ENCODE results near the gene SPATA16.
A peak's percentile ranks its signal among the peaks of the same experiment; 100 is the strongest.
"Not testable (repeated sequence)": the region's sequence is repeated elsewhere in the genome, so short reads cannot be mapped to it uniquely, and the experiment has no call there.

Gene SPATA16

GRCh38 chr3:173021547-173022185, 119.4 kb downstream of the SPATA16 start:
- Histone ChIP-seq H3K9me3 (ENCODE audit: insufficient read depth, low read depth, low read length) (no peaks in the 10 kb centered on the region), H3K9ac (ENCODE audit: low read depth, low read length) (no peak overlapping the region), H3K27ac (ENCODE audit: low read length) (no peak overlapping the region), H3K4me1 (ENCODE audit: insufficient read depth, low read length) (peaks cover 15% of the 10 kb centered on the region; the same call in 1 of the 2 replicates), H3K27me3 (ENCODE audit: insufficient read depth, low read length) (no peaks in the 10 kb centered on the region), H3K4me3 (ENCODE audit: low read length) (no peak overlapping the region), H3K36me3 (ENCODE audit: insufficient read depth, low read depth, low read length) (no peaks in the 10 kb centered on the region)

- H3K4me3 ChIP-seq (ENCODE audit: low read length); H3K36me3 ChIP-seq (ENCODE audit: insufficient read depth, low read depth, low read length); H3K9ac ChIP-seq (ENCODE audit: low read depth, low read length); H3K27me3 ChIP-seq (ENCODE audit: insufficient read depth, low read length); H3K27ac ChIP-seq (ENCODE audit: low read length); H3K9me3 ChIP-seq (ENCODE audit: insufficient read depth, low read depth, low read length): not testable (repeated sequence)
- peaks cover 12% of the 10 kb centered on the region; the same call in 1 of the 2 replicates for H3K4me1 ChIP-seq (ENCODE audit: insufficient read depth, low read length)
These were observed 120.9 kb downstream of the SPATA16 start for GRCh38 chr3:173020128-173020527.

GRCh38 chr3:173019378-173019777, 121.7 kb downstream of the SPATA16 start:
- Histone ChIP-seq H3K4me1 (ENCODE audit: insufficient read depth, low read length) (peaks cover 12% of the 10 kb centered on the region; the same call in 1 of the 2 replicates), H3K27me3 (ENCODE audit: insufficient read depth, low read length) (no peaks in the 10 kb centered on the region), H3K4me3 (ENCODE audit: low read length) (peak overlapping the region; percentile 14; the same call in 1 of the 2 replicates), H3K27ac (ENCODE audit: low read length) (no peak overlapping the region), H3K36me3 (ENCODE audit: insufficient read depth, low read depth, low read length) (no peaks in the 10 kb centered on the region), H3K9ac (ENCODE audit: low read depth, low read length) (no peak overlapping the region), H3K9me3 (ENCODE audit: insufficient read depth, low read depth, low read length) (no peaks in the 10 kb centered on the region)

GRCh38 chr3:173018758-173019157, 122.3 kb downstream of the SPATA16 start:
- Histone ChIP-seq H3K9ac (ENCODE audit: low read depth, low read length) (no peak overlapping the region), H3K4me3 (ENCODE audit: low read length) (no peak overlapping the region), H3K27ac (ENCODE audit: low read length) (no peak overlapping the region), H3K36me3 (ENCODE audit: insufficient read depth, low read depth, low read length) (no peaks in the 10 kb centered on the region), H3K9me3 (ENCODE audit: insufficient read depth, low read depth, low read length) (no peaks in the 10 kb centered on the region), H3K4me1 (ENCODE audit: insufficient read depth, low read length) (peaks cover 12% of the 10 kb centered on the region; the same call in 1 of the 2 replicates), H3K27me3 (ENCODE audit: insufficient read depth, low read length) (no peaks in the 10 kb centered on the region)

GRCh38 chr3:173013219-173013832, 127.7 kb downstream of the SPATA16 start:
- Histone ChIP-seq H3K9me3 (ENCODE audit: insufficient read depth, low read depth, low read length) (no peaks in the 10 kb centered on the region), H3K27ac (ENCODE audit: low read length) (no peak overlapping the region), H3K4me3 (ENCODE audit: low read length) (no peak overlapping the region)

GRCh38 chr3:173009410-173009809, 131.6 kb downstream of the SPATA16 start:
- Histone ChIP-seq H3K27ac (ENCODE audit: low read length) (no peak overlapping the region), H3K4me1 (ENCODE audit: insufficient read depth, low read length) (no peaks in the 10 kb centered on the region), H3K9me3 (ENCODE audit: insufficient read depth, low read depth, low read length) (no peaks in the 10 kb centered on the region), H3K4me3 (ENCODE audit: low read length) (no peak overlapping the region), H3K36me3 (ENCODE audit: insufficient read depth, low read depth, low read length) (no peaks in the 10 kb centered on the region), H3K27me3 (ENCODE audit: insufficient read depth, low read length) (no peaks in the 10 kb centered on the region), H3K9ac (ENCODE audit: low read depth, low read length) (no peak overlapping the region)

More at GRCh38 chr3:173013219-173013832, 127.7 kb downstream of the SPATA16 start:
- no peak overlapping the region for H3K9ac ChIP-seq (ENCODE audit: low read depth, low read length)
- no peaks in the 10 kb centered on the region for H3K27me3 ChIP-seq (ENCODE audit: insufficient read depth, low read length)
- H3K36me3 ChIP-seq (ENCODE audit: insufficient read depth, low read depth, low read length) = no peaks in the 10 kb centered on the region
- peaks cover 4% of the 10 kb centered on the region; the same call in 1 of the 2 replicates for H3K4me1 ChIP-seq (ENCODE audit: insufficient read depth, low read length)

- Histone ChIP-seq H3K4me3 (ENCODE audit: low read length) (no peak overlapping the region), H3K9ac (ENCODE audit: low read depth, low read length) (no peak overlapping the region), H3K27ac (ENCODE audit: low read length) (no peak overlapping the region), H3K4me1 (ENCODE audit: insufficient read depth, low read length) (no peaks in the 10 kb centered on the region), H3K9me3 (ENCODE audit: insufficient read depth, low read depth, low read length) (no peaks in the 10 kb centered on the region), H3K36me3 (ENCODE audit: insufficient read depth, low read depth, low read length) (no peaks in the 10 kb centered on the region), H3K27me3 (ENCODE audit: insufficient read depth, low read length) (no peaks in the 10 kb centered on the region)
These were observed 132.1 kb downstream of the SPATA16 start for GRCh38 chr3:173008978-173009377.

GRCh38 chr3:173007079-173007723, 133.8 kb downstream of the SPATA16 start:
- H3K9ac ChIP-seq (ENCODE audit: low read depth, low read length) = no peak overlapping the region
- H3K27ac ChIP-seq (ENCODE audit: low read length) = no peak overlapping the region
- H3K9me3 ChIP-seq (ENCODE audit: insufficient read depth, low read depth, low read length) = no peaks in the 10 kb centered on the region
- no peak overlapping the region for H3K4me3 ChIP-seq (ENCODE audit: low read length)
- H3K4me1 ChIP-seq (ENCODE audit: insufficient read depth, low read length) = peaks cover 5% of the 10 kb centered on the region; the same call in 1 of the 2 replicates
- no peaks in the 10 kb centered on the region for H3K27me3 ChIP-seq (ENCODE audit: insufficient read depth, low read length)
- H3K36me3 ChIP-seq (ENCODE audit: insufficient read depth, low read depth, low read length) = no peaks in the 10 kb centered on the region

GRCh38 chr3:173006006-173006405, 135.0 kb downstream of the SPATA16 start:
- no peak overlapping the region for H3K9ac ChIP-seq (ENCODE audit: low read depth, low read length)
- H3K4me3 ChIP-seq (ENCODE audit: low read length) = no peak overlapping the region
- H3K4me1 ChIP-seq (ENCODE audit: insufficient read depth, low read length) = peaks cover 12% of the 10 kb centered on the region; the same call in 1 of the 2 replicates
- no peaks in the 10 kb centered on the region for H3K9me3 ChIP-seq (ENCODE audit: insufficient read depth, low read depth, low read length)
- no peaks in the 10 kb centered on the region for H3K27me3 ChIP-seq (ENCODE audit: insufficient read depth, low read length)
- H3K36me3 ChIP-seq (ENCODE audit: insufficient read depth, low read depth, low read length) = no peaks in the 10 kb centered on the region
- H3K27ac ChIP-seq (ENCODE audit: low read length) = no peak overlapping the region

- Histone ChIP-seq H3K9me3 (ENCODE audit: insufficient read depth, low read depth, low read length) (no peaks in the 10 kb centered on the region), H3K27me3 (ENCODE audit: insufficient read depth, low read length) (no peaks in the 10 kb centered on the region), H3K9ac (ENCODE audit: low read depth, low read length) (no peak overlapping the region), H3K4me1 (ENCODE audit: insufficient read depth, low read length) (peaks cover 12% of the 10 kb centered on the region; the same call in 1 of the 2 replicates), H3K36me3 (ENCODE audit: insufficient read depth, low read depth, low read length) (no peaks in the 10 kb centered on the region), H3K27ac (ENCODE audit: low read length) (no peak overlapping the region), H3K4me3 (ENCODE audit: low read length) (no peak overlapping the region)
These were observed 136.4 kb downstream of the SPATA16 start for GRCh38 chr3:173004681-173005080.

GRCh38 chr3:173003956-173004355, 137.1 kb downstream of the SPATA16 start:
- H3K36me3 ChIP-seq (ENCODE audit: insufficient read depth, low read depth, low read length) = no peaks in the 10 kb centered on the region
- H3K27ac ChIP-seq (ENCODE audit: low read length) = no peak overlapping the region
- H3K9me3 ChIP-seq (ENCODE audit: insufficient read depth, low read depth, low read length) = no peaks in the 10 kb centered on the region
- no peak overlapping the region for H3K9ac ChIP-seq (ENCODE audit: low read depth, low read length)
- H3K27me3 ChIP-seq (ENCODE audit: insufficient read depth, low read length) = no peaks in the 10 kb centered on the region
- H3K4me1 ChIP-seq (ENCODE audit: insufficient read depth, low read length) = peaks cover 12% of the 10 kb centered on the region; the same call in 1 of the 2 replicates
- no peak overlapping the region for H3K4me3 ChIP-seq (ENCODE audit: low read length)

GRCh38 chr3:173003471-173003870, 137.6 kb downstream of the SPATA16 start:
- no peak overlapping the region for H3K4me3 ChIP-seq (ENCODE audit: low read length)
- H3K27ac ChIP-seq (ENCODE audit: low read length) = no peak overlapping the region
- peaks cover 12% of the 10 kb centered on the region; the same call in 1 of the 2 replicates for H3K4me1 ChIP-seq (ENCODE audit: insufficient read depth, low read length)
- no peaks in the 10 kb centered on the region for H3K27me3 ChIP-seq (ENCODE audit: insufficient read depth, low read length)
- no peaks in the 10 kb centered on the region for H3K9me3 ChIP-seq (ENCODE audit: insufficient read depth, low read depth, low read length)
- H3K9ac ChIP-seq (ENCODE audit: low read depth, low read length) = no peak overlapping the region
- H3K36me3 ChIP-seq (ENCODE audit: insufficient read depth, low read depth, low read length) = no peaks in the 10 kb centered on the region
